ENCODE data around the gene MIA2. TPM values are rescaled to one million over a fixed set of nuclear protein-coding genes. Genes with fewer than 3 reads are reported as not detected.

MIA2 gene
- total RNA-seq, 1 experiment from 2014 or later, result 15.0 TPM

DNA sequence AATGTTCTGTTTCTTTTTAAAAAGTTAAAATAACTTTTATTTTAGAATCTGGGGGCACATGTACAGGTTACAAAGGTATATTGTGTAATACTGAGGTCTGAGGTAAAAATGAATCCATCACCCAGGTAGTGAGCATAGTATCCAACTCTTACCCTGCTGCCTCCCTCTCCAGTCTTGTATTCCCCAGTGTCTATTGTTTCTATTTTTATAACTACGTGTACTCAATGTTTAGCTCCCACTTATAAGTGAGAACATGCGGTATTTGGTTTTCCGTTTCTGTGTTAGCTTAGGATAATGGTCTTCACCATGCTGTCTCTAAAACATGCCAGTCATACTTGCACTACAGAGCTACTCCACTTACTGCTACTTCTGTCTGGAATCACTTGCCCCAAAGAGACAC lies 190.1 kb downstream of the MIA2 start:
- no peak overlapping the region for H3K23ac ChIP-seq (ENCODE audit: insufficient read length, low read depth, low read length)
- Mint-ChIP-seq H3K27me3 (ENCODE audit: low read depth) (no peaks in the 10 kb centered on the region), H3K4me3 (no peak overlapping the region), H3K4me1 (peaks cover 8 to 10% of the 10 kb centered on the region in 2 experiments), H3K9me3 (no peaks in the 10 kb centered on the region), H3K27ac (no peak overlapping the region), H3K36me3 (ENCODE audit: insufficient read depth in 1 of 3, low read depth in 3 of 3) (no peaks in the 10 kb centered on the region)
- H4K5ac ChIP-seq (ENCODE audit: insufficient read length, low read depth, low read length), result no peak overlapping the region
- H2BK15ac ChIP-seq (ENCODE audit: low read depth, low read length), result no peak overlapping the region
- no peaks in the 10 kb centered on the region for H3K4me1 ChIP-seq (ENCODE audit: insufficient read depth, low read length)
- H3K4ac ChIP-seq (ENCODE audit: low read depth, low read length), result no peak overlapping the region
- no peak overlapping the region for H3K56ac ChIP-seq (ENCODE audit: insufficient read length, low read depth, low read length)
- H3K4me2 ChIP-seq (ENCODE audit: insufficient read depth, insufficient read length, low read length), result no peak overlapping the region
- H2BK120ac ChIP-seq (ENCODE audit: low read depth, low read length, poor library complexity, severe bottlenecking), result no peak overlapping the region
- H3K79me1 ChIP-seq (ENCODE audit: insufficient read depth, low read depth, low read length, poor library complexity, severe bottlenecking), result no peaks in the 10 kb centered on the region
- H3T11ph ChIP-seq (ENCODE audit: low read length), result no peak overlapping the region
- no CpG with 5 or more reads among the region's 3 CpGs for WGBS (ENCODE audit: extremely low coverage, insufficient read length, low lambda C conversion rate)
- no peak overlapping the region for H2BK12ac ChIP-seq (ENCODE audit: insufficient read length, low read depth, low read length)
- no peak overlapping the region for H3K27ac ChIP-seq (ENCODE audit: insufficient read length, low read depth, low read length)
- H4K8ac ChIP-seq (replicated peaks; ENCODE audit: insufficient read length, low read depth, low read length), result no peak overlapping the region
- H3K14ac ChIP-seq (ENCODE audit: insufficient read depth, low read length), result no peak overlapping the region
- DNase-seq, result no peak
- H3K79me2 ChIP-seq (ENCODE audit: insufficient read depth, low read length), result no peaks in the 10 kb centered on the region; the same call in 1 of the 2 replicates
- no peak overlapping the region for H2AFZ ChIP-seq (ENCODE audit: low read length)
- no peaks in the 10 kb centered on the region for H3K9me3 ChIP-seq (ENCODE audit: control insufficient read depth, low read depth, low read length)
- TF ChIP-seq, protein P1, sequence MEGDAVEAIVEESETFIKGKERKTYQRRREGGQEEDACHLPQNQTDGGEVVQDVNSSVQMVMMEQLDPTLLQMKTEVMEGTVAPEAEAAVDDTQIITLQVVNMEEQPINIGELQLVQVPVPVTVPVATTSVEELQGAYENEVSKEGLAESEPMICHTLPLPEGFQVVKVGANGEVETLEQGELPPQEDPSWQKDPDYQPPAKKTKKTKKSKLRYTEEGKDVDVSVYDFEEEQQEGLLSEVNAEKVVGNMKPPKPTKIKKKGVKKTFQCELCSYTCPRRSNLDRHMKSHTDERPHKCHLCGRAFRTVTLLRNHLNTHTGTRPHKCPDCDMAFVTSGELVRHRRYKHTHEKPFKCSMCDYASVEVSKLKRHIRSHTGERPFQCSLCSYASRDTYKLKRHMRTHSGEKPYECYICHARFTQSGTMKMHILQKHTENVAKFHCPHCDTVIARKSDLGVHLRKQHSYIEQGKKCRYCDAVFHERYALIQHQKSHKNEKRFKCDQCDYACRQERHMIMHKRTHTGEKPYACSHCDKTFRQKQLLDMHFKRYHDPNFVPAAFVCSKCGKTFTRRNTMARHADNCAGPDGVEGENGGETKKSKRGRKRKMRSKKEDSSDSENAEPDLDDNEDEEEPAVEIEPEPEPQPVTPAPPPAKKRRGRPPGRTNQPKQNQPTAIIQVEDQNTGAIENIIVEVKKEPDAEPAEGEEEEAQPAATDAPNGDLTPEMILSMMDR (conservative IDR thresholded peaks at IDR 0.05), result no peak
- H3K23me2 ChIP-seq (ENCODE audit: insufficient read length, low read depth, low read length, poor library complexity, severe bottlenecking), result no peaks in the 10 kb centered on the region
- H2BK5ac ChIP-seq (ENCODE audit: insufficient read length, low read length), result no peak overlapping the region
- no peaks in the 10 kb centered on the region for H3K27me3 ChIP-seq (ENCODE audit: insufficient read depth, low read length)
- no peak overlapping the region for H2BK20ac ChIP-seq (ENCODE audit: low read depth, low read length, poor library complexity, severe bottlenecking)
- no peak overlapping the region for H2AK5ac ChIP-seq (ENCODE audit: insufficient read length, low read length)
- no peak overlapping the region for H3K9ac ChIP-seq (ENCODE audit: extremely low read depth, insufficient read length, low read length)
- no peaks in the 10 kb centered on the region for H4K20me1 ChIP-seq (ENCODE audit: control insufficient read depth, insufficient read depth, insufficient read length)
- H4K91ac ChIP-seq (ENCODE audit: insufficient read length, low read depth, low read length), result no peak overlapping the region
- no peak overlapping the region for H3K18ac ChIP-seq (ENCODE audit: insufficient read length, low read depth, low read length)
